Right atrium auricular region (tissue), 2 donors: ENCODE data around the gene SPATS2. TPM values are rescaled to one million over a fixed set of nuclear protein-coding genes. Genes with fewer than 3 reads are reported as not detected.
"Not testable (repeated sequence)": the region's sequence is repeated elsewhere in the genome, so short reads cannot be mapped to it uniquely, and the experiment has no call there.

Source experiments
- DNase-seq: peaks from one replicate; pipeline ENCODE4 v3.0.0-alpha.2; 2019; ENCODE audit warnings: low spot score
- H3K27ac ChIP-seq, 2 donors: fragments of 200-600 bp; sonication (generic); 1 replicate in 1 of 2; 2 replicates in 1 of 2; pipeline ENCODE4 v1.5.1; 2016 to 2019
- H3K27me3 ChIP-seq, 2 donors: fragments of 200-600 bp; sonication (generic); one replicate each; pipeline versions ENCODE4 v1.5.1 to v1.6.0; 2017 to 2019
- H3K36me3 ChIP-seq: fragments of 200-600 bp; sonication (generic); one replicate; pipeline ENCODE4 v1.5.1; 2016
- H3K4me1 ChIP-seq, 2 donors: fragments of 200-600 bp; sonication (generic); one replicate each; pipeline versions ENCODE4 v1.5.1 to v1.6.0; 2017 to 2019
- H3K4me3 ChIP-seq, 2 donors: fragments of 200-600 bp; sonication (generic); 1 replicate in 1 of 2; 2 replicates in 1 of 2; pipeline ENCODE4 v1.5.1; 2017 to 2019; ENCODE audit warnings: mild to moderate bottlenecking in 1 of 2, moderate library complexity in 1 of 2
- H3K9me3 ChIP-seq, 2 donors: fragments of 200-600 bp; sonication (generic); one replicate each; pipeline ENCODE4 v1.5.1; 2019
- total RNA-seq, 2 donors: library from RNA; depleted of rRNA; stranded (reverse); fragments of >200 nt; gene quantifications; one replicate each; pipeline ENCODE4 v1.1.0, GENCODE V29; 2016
- TF ChIP-seq, protein P1 (sequence below), 2 donors: fragments of 200-600 bp; sonication (generic); IDR thresholded peaks; one replicate each; pipeline ENCODE4 v1.5.1; 2019; ENCODE audit warnings: antibody characterized with exemption in 2 of 2

Gene SPATS2
- total RNA-seq, 2 donors from 2014 or later: 4.6 to 7.6 TPM

DNA sequence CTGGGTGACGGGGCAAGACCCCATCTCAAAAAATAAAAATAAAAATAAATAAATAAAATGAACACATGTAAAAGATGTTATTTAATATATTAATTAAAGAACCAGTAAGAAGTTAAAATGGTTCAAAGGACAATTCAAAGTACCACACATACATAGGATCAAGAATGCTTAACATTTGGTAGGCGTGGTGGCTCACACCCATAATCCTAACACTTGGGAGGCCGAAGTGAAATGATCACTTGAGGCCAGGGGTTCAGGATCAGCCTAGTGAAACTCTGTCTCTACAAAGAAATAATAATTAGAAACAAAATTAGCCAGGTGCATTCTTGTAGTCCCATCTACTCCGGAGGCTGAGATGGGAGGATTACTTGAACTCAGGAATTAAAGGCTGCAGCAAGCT lies 53.3 kb downstream of the SPATS2 start:
- DNase-seq: no peak

DNA sequence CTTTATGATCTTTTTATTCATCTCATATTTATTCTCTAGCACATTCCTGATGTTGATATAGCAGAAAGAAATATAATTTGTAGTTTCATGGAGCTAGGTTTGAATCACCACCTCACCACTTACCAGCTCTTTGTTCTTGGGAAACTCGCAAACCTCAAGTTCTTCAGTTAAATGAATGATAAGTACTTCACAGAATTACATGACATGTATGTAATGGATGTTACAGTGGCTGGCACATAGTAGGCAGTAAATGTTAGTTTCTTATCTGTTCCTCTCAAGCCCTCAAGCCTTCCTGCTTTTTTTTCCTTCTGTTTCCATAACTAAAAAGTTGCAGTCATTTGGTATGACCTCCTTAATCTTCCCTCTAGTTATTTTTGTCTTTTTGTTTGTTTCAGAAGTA lies 54.9 kb downstream of the SPATS2 start:
- H3K27me3 ChIP-seq: no peaks in the 10 kb centered on the region
- DNase-seq: no peak
- H3K4me3 ChIP-seq: no peak overlapping the region
- no peak overlapping the region for H3K27ac ChIP-seq
- H3K9me3 ChIP-seq: no peaks in the 10 kb centered on the region
- TF ChIP-seq, protein P1, sequence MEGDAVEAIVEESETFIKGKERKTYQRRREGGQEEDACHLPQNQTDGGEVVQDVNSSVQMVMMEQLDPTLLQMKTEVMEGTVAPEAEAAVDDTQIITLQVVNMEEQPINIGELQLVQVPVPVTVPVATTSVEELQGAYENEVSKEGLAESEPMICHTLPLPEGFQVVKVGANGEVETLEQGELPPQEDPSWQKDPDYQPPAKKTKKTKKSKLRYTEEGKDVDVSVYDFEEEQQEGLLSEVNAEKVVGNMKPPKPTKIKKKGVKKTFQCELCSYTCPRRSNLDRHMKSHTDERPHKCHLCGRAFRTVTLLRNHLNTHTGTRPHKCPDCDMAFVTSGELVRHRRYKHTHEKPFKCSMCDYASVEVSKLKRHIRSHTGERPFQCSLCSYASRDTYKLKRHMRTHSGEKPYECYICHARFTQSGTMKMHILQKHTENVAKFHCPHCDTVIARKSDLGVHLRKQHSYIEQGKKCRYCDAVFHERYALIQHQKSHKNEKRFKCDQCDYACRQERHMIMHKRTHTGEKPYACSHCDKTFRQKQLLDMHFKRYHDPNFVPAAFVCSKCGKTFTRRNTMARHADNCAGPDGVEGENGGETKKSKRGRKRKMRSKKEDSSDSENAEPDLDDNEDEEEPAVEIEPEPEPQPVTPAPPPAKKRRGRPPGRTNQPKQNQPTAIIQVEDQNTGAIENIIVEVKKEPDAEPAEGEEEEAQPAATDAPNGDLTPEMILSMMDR (IDR thresholded peaks at IDR 0.05): no peak
- no peaks in the 10 kb centered on the region for H3K4me1 ChIP-seq
- no peaks in the 10 kb centered on the region for H3K36me3 ChIP-seq

More for the DNA sequence above, 53.3 kb downstream of the SPATS2 start:
- H3K4me3 ChIP-seq: no peak overlapping the region
- no peak overlapping the region for H3K27ac ChIP-seq
- TF ChIP-seq, protein P1 (IDR thresholded peaks at IDR 0.05): no peak
- no peaks in the 10 kb centered on the region for H3K27me3 ChIP-seq
- H3K9me3 ChIP-seq: no peaks in the 10 kb centered on the region
- H3K4me1 ChIP-seq: no peaks in the 10 kb centered on the region
- H3K36me3 ChIP-seq: no peaks in the 10 kb centered on the region

DNA sequence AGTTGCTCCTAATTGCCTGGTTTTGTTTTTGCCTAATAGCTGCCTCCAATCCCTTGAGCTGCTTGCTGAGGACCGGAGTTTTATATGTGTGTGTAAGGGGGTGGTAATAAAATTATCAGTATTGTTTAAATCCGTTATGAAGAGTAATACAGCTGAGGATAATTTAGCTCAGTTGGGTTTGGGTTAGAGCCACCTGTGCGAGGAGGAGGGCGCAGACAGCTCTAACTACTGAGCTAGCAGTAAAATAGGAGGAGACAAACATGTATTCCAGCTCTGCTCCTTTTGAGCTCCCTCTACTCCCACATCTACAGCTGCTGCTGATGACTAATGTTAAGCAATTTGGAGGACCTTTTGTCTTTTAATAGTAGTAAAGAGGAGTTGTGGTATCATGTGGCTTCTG lies 61.5 kb downstream of the SPATS2 start:
- Histone ChIP-seq H3K9me3 (no peaks in the 10 kb centered on the region), H3K4me3 (no peak overlapping the region), H3K36me3 (no peaks in the 10 kb centered on the region), H3K27me3 (no peaks in the 10 kb centered on the region), H3K27ac (no peak overlapping the region), H3K4me1 (no peaks in the 10 kb centered on the region)
- no peak for DNase-seq
- TF ChIP-seq, protein P1 (IDR thresholded peaks at IDR 0.05): no peak

DNA sequence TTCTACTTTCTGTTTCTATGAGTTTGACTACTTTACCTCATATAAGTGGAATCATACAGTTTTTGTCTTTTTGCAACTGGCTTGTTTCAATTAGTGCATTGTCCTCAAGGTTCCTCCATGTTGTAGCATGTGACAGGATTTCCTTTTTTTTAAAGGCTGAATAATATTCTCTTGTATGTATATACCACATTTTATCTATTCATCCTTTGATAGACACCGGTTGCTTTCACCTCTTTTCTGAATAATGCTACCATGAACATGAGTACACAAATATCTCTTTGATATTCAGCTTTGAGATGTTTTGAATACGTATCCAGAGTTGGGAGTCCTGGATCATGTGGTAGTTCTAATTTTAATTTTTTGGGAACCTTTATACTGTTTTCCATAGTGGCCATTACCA lies 65.4 kb downstream of the SPATS2 start:
- Histone ChIP-seq H3K4me3 (no peak overlapping the region), H3K4me1 (no peaks in the 10 kb centered on the region), H3K27me3 (no peaks in the 10 kb centered on the region), H3K27ac (no peak overlapping the region), H3K36me3 (no peaks in the 10 kb centered on the region), H3K9me3 (no peaks in the 10 kb centered on the region)
- TF ChIP-seq, protein P1 (IDR thresholded peaks at IDR 0.05): no peak
- DNase-seq: no peak

DNA sequence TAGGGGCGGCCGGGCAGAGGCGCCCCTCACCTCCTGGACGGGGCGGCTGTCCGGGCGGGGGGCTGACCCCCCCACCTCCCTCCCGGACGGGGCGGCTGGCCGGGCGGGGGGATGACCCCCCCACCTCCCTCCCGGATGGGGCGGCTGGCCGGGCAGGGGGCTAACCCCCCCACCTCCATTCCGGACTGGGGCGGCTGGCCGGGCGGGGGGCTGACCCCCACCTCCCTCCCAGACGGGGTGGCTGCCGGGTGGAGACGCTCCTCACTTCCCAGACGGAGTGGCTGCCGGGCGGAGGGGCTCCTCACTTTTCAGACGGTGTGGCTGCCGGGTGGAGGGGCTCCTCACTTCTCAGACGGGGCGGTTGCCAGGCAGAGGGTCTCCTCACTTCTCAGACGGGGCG lies 69.5 kb downstream of the SPATS2 start:
- not testable (repeated sequence) for H3K36me3 ChIP-seq, H3K27me3 ChIP-seq, H3K4me3 ChIP-seq, DNase-seq, H3K4me1 ChIP-seq, H3K9me3 ChIP-seq, H3K27ac ChIP-seq

DNA sequence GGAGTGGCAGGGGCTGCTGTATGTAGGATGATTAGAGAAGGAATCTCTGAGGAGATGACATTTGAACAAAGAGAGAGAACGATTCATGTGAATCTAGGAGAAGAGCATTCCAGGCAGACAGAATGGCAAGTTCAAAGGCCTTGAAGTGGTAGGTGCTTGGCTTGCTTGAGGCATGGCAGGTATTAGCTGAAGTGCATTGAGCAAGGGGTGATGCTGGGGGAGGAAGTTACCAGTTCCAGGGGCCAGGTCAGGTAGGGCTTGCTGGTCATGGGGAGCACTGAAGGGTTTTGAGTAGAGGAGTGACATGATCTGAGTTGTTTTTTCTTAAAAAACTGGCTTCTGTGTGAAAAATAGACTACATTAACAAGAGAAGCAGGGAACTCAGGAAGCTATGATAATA lies 71.8 kb downstream of the SPATS2 start:
- H3K27me3 ChIP-seq: no peaks in the 10 kb centered on the region
- TF ChIP-seq, protein P1 (IDR thresholded peaks at IDR 0.05): no peak
- no peak for DNase-seq
- no peaks in the 10 kb centered on the region for H3K9me3 ChIP-seq
- no peaks in the 10 kb centered on the region for H3K36me3 ChIP-seq
- no peaks in the 10 kb centered on the region for H3K4me1 ChIP-seq
- H3K4me3 ChIP-seq: no peak overlapping the region
- H3K27ac ChIP-seq: no peak overlapping the region
